ENCODE results near the gene PPP1R14C. TPM values are rescaled to one million over a fixed set of nuclear protein-coding genes. Genes with fewer than 3 reads are reported as not detected.
A peak's percentile ranks its signal among the peaks of the same experiment; 100 is the strongest.
"Not testable (repeated sequence)": the region's sequence is repeated elsewhere in the genome, so short reads cannot be mapped to it uniquely, and the experiment has no call there.

Gene PPP1R14C
- polyA plus RNA-seq, 1 donor from 2014 or later, result not detected

- H3K27ac Mint-ChIP-seq, result no peak overlapping the region
These were observed 16.1 kb upstream of the PPP1R14C start for GRCh38 chr6:150126641-150127291.

DNA sequence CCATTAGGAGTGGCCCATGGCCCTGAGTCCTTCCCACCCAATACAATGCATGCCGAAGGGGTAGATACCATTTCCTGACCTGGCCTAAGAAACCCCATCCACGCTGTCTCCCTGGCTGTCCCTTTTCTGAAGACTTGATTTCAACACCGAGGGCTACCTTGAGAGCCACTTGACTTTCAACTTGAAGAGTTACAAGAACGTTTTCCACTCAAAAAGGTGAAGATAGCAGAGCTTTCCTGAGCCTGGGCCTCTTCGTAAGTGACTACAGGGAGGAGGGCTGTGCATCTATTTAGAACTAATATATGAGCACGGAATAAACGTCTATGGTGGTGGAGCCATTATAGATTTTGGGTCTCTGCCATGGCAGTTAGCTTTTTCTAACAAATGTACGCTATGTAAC is 14.4 kb upstream of the PPP1R14C start:
- Mint-ChIP-seq H3K27me3 (peaks cover 9% of the 10 kb centered on the region), H3K36me3 (no peaks in the 10 kb centered on the region), H3K27ac (no peak overlapping the region), H3K9me3 (no peaks in the 10 kb centered on the region), H3K4me1 (peaks cover 0 to 2% (median 0%) of the 10 kb centered on the region in 3 donors), H3K4me3 (no peak overlapping the region)

More at GRCh38 chr6:150126641-150127291, 16.1 kb upstream of the PPP1R14C start:
- Mint-ChIP-seq H3K9me3 (no peaks in the 10 kb centered on the region), H3K4me1 (peaks cover 0 to 3% (median 2%) of the 10 kb centered on the region in 3 donors), H3K27me3 (peaks cover 12% of the 10 kb centered on the region), H3K36me3 (no peaks in the 10 kb centered on the region), H3K4me3 (no peak overlapping the region)

GRCh38 chr6:150129616-150130505 is 13.0 kb upstream of the PPP1R14C start:
- Mint-ChIP-seq H3K4me1 (peaks cover 0 to under 1% (median 0%) of the 10 kb centered on the region in 3 donors), H3K4me3 (no peak overlapping the region), H3K36me3 (no peaks in the 10 kb centered on the region), H3K9me3 (no peaks in the 10 kb centered on the region), H3K27me3 (peaks cover 11% of the 10 kb centered on the region), H3K27ac (no peak overlapping the region)

DNA sequence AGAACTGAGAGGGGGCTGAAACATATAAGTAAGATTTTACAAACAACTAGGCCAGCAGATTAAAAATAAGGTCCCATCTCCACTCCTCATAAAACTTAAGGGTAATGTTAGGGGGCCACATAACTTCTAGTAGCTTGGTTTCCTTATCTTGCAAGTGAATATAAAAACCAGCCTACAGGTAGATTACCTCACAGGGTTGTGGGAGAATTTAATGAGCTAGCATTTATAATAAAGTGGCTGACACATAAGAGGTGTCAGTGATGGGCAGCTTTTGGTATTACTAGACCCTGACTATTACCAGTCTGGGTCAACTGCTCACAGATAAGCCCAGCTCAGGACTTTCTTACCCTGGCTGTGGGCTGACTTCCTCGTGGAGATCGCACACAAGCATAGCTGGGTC is 9.2 kb upstream of the PPP1R14C start:
- Mint-ChIP-seq H3K27ac (no peak overlapping the region), H3K36me3 (peaks cover 4% of the 10 kb centered on the region), H3K27me3 (peaks cover 8% of the 10 kb centered on the region), H3K4me1 (peaks cover 0 to 1% (median 0%) of the 10 kb centered on the region in 3 donors), H3K4me3 (no peak overlapping the region), H3K9me3 (peaks cover 2 to 13% (median 3%) of the 10 kb centered on the region in 3 donors)

DNA sequence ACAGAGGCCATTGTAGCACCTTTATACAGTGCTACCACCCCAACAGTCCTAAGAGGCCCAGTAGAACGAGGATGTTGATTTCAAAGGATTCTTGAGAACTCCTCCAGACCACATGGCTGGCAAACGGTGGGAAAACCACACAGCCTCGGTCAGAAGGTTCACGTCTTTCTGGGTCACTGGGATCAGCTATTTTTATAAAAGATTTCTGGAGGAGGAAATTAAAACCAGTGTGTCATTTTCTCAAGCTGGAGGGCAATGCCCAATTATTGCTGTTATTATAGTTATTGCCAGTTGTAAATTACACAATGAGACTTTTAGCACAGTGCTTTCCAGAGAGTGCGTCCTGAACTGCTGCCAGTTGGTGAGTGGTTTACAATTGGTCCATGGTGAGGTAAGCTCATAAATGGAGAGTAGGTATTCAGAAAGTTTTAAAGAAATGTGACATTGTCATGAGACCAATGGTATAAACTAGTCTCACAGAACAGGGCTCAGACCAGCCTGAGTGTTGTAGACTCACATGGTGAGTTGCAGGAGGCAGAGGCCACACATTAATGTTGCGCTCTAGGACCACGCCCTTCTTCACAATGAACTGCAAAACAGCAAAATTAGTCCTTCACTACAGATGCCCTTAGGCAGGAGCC is 8.4 kb upstream of the PPP1R14C start:
- H3K27me3 Mint-ChIP-seq, result peaks cover 10% of the 10 kb centered on the region

GRCh38 chr6:150137711-150138110 is 5.1 kb upstream of the PPP1R14C start:
- not testable (repeated sequence) for H3K4me3 Mint-ChIP-seq, H3K4me1 Mint-ChIP-seq, H3K27ac Mint-ChIP-seq, H3K36me3 Mint-ChIP-seq
- Mint-ChIP-seq H3K9me3 (peaks cover 4 to 18% (median 5%) of the 10 kb centered on the region in 3 donors), H3K27me3 (peaks cover 24% of the 10 kb centered on the region)

More for the DNA sequence above, 8.4 kb upstream of the PPP1R14C start:
- Mint-ChIP-seq H3K27ac (no peak overlapping the region), H3K4me1 (peaks cover 0 to 1% (median 0%) of the 10 kb centered on the region in 3 donors), H3K9me3 (peaks cover 2 to 18% (median 4%) of the 10 kb centered on the region in 3 donors), H3K4me3 (no peak overlapping the region), H3K36me3 (peaks cover 4% of the 10 kb centered on the region)

DNA sequence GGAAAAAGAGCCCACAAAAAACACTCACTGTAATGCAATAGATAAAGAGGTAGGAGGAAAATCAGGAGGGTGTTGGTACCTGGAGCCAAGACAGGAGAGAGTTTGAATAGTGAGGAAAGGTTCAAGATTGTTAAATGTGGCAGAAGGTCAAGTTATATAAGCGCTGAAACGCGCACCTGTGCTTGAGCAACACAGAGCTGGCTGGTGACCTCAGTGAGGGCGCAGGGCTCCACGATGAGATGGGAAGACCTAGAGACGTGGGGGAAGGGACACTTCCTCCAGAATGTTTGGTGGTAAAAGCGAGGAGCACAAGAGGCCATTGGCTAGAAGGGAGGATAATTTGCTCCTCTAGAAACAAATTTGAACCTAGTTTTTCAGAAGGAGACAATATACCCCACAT is 4.2 kb upstream of the PPP1R14C start:
- peaks cover 24% of the 10 kb centered on the region for H3K27me3 Mint-ChIP-seq
- no peak overlapping the region for H3K4me3 Mint-ChIP-seq
- no peak overlapping the region for H3K27ac Mint-ChIP-seq
- H3K36me3 Mint-ChIP-seq, result peaks cover 4% of the 10 kb centered on the region
- peaks cover 4 to 18% (median 5%) of the 10 kb centered on the region in 3 donors for H3K9me3 Mint-ChIP-seq
- peaks cover 3 to 6% (median 6%) of the 10 kb centered on the region in 3 donors for H3K4me1 Mint-ChIP-seq

DNA sequence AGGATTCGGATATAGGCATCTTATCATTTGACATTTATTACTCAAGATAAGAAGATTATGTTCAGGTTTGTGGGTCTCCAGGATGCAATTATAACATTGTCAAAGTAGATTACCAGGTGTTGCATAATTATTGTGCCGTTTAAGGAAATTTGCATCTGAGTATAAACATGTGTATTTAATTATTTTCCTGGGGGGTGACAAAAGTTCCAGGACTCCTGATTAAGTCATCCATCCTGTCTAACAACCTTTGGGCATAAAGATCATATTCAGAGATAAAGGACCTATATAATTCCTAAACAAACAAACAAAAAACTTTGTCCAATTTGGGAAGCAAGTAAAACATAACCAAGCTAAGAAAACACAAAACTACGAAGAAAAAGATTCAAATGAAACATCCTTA is 3.3 kb upstream of the PPP1R14C start:
- Mint-ChIP-seq H3K4me1 (peaks cover 5 to 13% (median 13%) of the 10 kb centered on the region in 3 donors), H3K27ac (no peak overlapping the region), H3K27me3 (peaks cover 31% of the 10 kb centered on the region), H3K9me3 (peaks cover 4 to 18% (median 5%) of the 10 kb centered on the region in 3 donors), H3K4me3 (peak overlapping the region in 1 of 4 donors; percentile 27), H3K36me3 (peaks cover 4% of the 10 kb centered on the region)

DNA sequence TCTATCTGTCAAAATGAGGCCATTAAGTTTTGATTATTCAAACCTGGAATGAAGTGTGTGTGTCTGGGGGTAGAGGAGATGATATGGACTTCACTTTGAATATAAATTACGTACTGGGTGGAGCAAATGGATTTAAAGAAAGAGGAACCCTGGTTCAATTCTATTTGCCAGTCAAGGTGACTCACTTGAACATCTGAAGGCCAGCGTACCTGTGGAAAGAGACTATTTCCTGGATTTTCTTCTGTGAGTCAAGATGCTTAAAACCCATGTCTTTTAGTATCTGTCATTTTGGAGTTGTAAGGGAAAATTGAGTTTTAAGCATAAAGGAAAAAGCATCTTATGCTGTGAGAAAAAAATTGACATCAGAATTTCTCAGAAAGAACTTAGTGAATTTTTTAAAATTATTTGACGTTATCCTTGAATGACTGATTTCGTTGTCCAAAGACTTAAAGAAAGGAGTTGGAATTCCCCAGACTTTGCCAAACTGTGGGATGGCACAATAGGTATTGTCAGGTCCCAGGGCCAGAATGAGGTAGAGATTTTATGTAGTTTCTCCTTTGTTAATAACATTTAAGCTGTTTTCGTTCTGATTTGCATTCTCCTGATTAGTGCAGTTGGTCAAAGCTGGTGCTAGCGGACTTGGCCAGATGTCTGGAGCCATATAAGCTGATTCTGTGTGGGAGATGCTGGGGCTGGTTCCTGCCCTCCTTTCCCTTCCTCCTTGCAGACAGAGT is 2.4 kb upstream of the PPP1R14C start:
- Mint-ChIP-seq H3K4me3 (peak overlapping the region in 1 of 4 donors; percentile 4), H3K27me3 (peaks cover 38% of the 10 kb centered on the region)

GRCh38 chr6:150142097-150142669 is 661 bp upstream of the PPP1R14C start:
- H3K9me3 Mint-ChIP-seq, result peaks cover 4 to 18% (median 5%) of the 10 kb centered on the region in 3 donors
- peaks cover 13 to 28% (median 21%) of the 10 kb centered on the region in 3 donors for H3K4me1 Mint-ChIP-seq
- H3K4me3 Mint-ChIP-seq, result peak overlapping the region; percentile 55 to 92 (median 68)
- H3K36me3 Mint-ChIP-seq, result peaks cover 4% of the 10 kb centered on the region
- peaks cover 47% of the 10 kb centered on the region for H3K27me3 Mint-ChIP-seq
- peak overlapping the region in 1 of 3 donors; percentile 69 for H3K27ac Mint-ChIP-seq

More for the DNA sequence above, 2.4 kb upstream of the PPP1R14C start:
- H3K9me3 Mint-ChIP-seq, result peaks cover 4 to 18% (median 5%) of the 10 kb centered on the region in 3 donors
- H3K27ac Mint-ChIP-seq, result no peak overlapping the region
- H3K36me3 Mint-ChIP-seq, result peaks cover 4% of the 10 kb centered on the region
- H3K4me1 Mint-ChIP-seq, result peaks cover 8 to 22% (median 13%) of the 10 kb centered on the region in 3 donors

- Mint-ChIP-seq H3K4me3 (peak overlapping the region; percentile 60 to 86 (median 75)), H3K27ac (peak overlapping the region in 1 of 3 donors; percentile 21), H3K27me3 (peaks cover 53% of the 10 kb centered on the region), H3K4me1 (peaks cover 11 to 28% (median 21%) of the 10 kb centered on the region in 3 donors), H3K36me3 (no peaks in the 10 kb centered on the region), H3K9me3 (peaks cover under 1 to 4% (median 3%) of the 10 kb centered on the region in 3 donors)
These were observed 861 bp downstream of the PPP1R14C start for GRCh38 chr6:150143516-150144293.

DNA sequence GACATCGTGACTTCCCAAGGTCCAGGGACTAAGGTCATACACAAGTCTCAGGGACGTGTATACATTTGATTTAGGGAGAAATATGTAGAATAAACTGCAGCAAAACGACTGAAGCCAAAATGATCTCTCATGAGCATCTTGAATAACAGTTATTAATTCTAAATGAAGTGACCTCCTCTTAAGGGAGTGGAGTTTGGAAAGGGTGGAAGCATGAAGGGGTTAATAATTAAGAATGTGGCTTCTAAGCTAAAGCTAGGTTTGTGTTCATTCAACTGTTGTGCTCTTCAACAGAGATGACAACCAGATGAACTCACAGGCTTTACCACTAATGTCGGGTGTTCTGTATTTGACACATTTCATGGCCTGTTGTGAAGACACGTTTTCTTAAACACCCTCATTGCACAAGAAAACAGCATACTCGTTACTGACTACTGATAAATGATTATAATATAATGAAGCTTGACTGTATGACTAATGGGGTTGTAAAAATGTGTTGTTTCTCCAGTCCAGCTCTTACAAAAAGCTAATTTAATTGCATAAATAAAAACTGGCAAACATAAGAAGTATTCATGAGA is 1.5 kb downstream of the PPP1R14C start:
- no peaks in the 10 kb centered on the region for H3K36me3 Mint-ChIP-seq
- H3K4me3 Mint-ChIP-seq, result peak overlapping the region; percentile 60 to 86 (median 75)
- peaks cover 56% of the 10 kb centered on the region for H3K27me3 Mint-ChIP-seq
- H3K27ac Mint-ChIP-seq, result no peak overlapping the region
- peaks cover 0 to 3% (median 0%) of the 10 kb centered on the region in 3 donors for H3K9me3 Mint-ChIP-seq
- H3K4me1 Mint-ChIP-seq, result peaks cover 11 to 28% (median 21%) of the 10 kb centered on the region in 3 donors

DNA sequence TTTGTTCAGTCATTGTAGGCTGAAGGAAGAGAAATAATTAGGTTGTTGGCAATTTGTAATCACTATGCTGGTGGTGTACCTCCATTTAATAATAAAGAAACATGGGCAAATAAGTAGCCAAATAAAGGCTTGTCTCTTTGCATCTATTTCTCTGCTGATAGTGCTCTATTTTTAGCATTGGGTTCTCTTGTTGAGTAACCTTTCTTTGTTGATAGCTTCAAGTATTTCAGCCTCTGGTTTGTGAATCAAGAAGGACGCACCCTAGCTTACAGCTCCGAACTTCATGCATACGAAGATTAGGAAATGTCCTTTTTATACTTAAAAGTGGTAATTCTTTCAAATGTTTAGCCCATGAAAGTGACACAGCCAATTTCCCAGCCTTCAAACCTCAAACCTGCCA is 2.6 kb downstream of the PPP1R14C start:
- peaks cover 0 to 3% (median 0%) of the 10 kb centered on the region in 3 donors for H3K9me3 Mint-ChIP-seq
- peaks cover 60% of the 10 kb centered on the region for H3K27me3 Mint-ChIP-seq
- peaks cover 2% of the 10 kb centered on the region for H3K36me3 Mint-ChIP-seq
- peak overlapping the region in 1 of 4 donors; percentile 7 for H3K4me3 Mint-ChIP-seq
- no peak overlapping the region for H3K27ac Mint-ChIP-seq
- peaks cover 11 to 28% (median 21%) of the 10 kb centered on the region in 3 donors for H3K4me1 Mint-ChIP-seq

Data from IgD-negative memory B cell (primary cell).